ENCODE measurements around the gene DLG2.

GRCh38 chr11:85276332-85276731 is 350.8 kb downstream of the DLG2 start:
- TF ChIP-seq CTCF (IDR thresholded peaks at IDR 0.05), result no peak
- no peak for TF ChIP-seq ZNF423 (CRISPR knock-in tag; IDR thresholded peaks at IDR 0.05)
- TF ChIP-seq, protein P1, sequence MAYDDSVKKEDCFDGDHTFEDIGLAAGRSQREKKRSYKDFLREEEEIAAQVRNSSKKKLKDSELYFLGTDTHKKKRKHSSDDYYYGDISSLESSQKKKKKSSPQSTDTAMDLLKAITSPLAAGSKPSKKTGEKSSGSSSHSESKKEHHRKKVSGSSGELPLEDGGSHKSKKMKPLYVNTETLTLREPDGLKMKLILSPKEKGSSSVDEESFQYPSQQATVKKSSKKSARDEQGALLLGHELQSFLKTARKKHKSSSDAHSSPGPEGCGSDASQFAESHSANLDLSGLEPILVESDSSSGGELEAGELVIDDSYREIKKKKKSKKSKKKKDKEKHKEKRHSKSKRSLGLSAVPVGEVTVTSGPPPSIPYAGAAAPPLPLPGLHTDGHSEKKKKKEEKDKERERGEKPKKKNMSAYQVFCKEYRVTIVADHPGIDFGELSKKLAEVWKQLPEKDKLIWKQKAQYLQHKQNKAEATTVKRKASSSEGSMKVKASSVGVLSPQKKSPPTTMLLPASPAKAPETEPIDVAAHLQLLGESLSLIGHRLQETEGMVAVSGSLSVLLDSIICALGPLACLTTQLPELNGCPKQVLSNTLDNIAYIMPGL (CRISPR knock-in tag; IDR thresholded peaks at IDR 0.05), result no peak
- TF ChIP-seq RELA (CRISPR knock-in tag; IDR thresholded peaks at IDR 0.05; ENCODE audit: borderline replicate concordance), result no peak

Measured in WTC11 (cell line).